GM12864 (cell line): ENCODE results near the gene WDFY2.

Experiments
- DNase-seq: peaks from one replicate; pipeline ENCODE4 v3.0.0-alpha.2; 2011; ENCODE audit warnings: low read depth
- H3K4me3 ChIP-seq: 2 replicates; pipeline ENCODE4 v1.5.1; 2011; ENCODE audit warnings: mild to moderate bottlenecking, low read depth, low read length, control low read depth
- TF ChIP-seq, protein P1 (sequence below): IDR thresholded peaks from 2 replicates; pipeline ENCODE4 v1.5.1; 2011; ENCODE audit warnings: low read depth, mild to moderate bottlenecking, moderate library complexity, low read length, control low read depth, inconsistent platforms; ENCODE audit errors: missing control alignments

Gene WDFY2

DNA sequence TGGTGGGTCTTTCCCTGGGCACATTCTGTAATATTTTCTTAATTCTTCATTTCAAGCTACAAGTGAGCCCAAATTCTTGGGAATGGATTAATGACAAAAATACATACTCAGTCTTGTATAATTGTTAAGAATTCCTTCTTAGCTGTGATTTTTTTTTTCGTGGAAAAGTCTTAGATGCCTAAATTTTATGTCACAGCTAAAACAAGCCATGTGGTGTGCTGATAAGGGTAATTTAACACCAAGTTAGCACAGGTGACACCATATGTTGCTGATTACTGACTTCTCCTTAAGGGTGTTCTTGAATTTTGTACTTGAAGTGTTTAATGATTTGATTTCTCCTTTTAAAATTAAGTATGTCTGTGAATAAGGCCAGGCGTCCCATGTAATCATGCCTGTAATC lies 29.3 kb downstream of the WDFY2 start:
- TF ChIP-seq, protein P1, sequence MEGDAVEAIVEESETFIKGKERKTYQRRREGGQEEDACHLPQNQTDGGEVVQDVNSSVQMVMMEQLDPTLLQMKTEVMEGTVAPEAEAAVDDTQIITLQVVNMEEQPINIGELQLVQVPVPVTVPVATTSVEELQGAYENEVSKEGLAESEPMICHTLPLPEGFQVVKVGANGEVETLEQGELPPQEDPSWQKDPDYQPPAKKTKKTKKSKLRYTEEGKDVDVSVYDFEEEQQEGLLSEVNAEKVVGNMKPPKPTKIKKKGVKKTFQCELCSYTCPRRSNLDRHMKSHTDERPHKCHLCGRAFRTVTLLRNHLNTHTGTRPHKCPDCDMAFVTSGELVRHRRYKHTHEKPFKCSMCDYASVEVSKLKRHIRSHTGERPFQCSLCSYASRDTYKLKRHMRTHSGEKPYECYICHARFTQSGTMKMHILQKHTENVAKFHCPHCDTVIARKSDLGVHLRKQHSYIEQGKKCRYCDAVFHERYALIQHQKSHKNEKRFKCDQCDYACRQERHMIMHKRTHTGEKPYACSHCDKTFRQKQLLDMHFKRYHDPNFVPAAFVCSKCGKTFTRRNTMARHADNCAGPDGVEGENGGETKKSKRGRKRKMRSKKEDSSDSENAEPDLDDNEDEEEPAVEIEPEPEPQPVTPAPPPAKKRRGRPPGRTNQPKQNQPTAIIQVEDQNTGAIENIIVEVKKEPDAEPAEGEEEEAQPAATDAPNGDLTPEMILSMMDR = no peak
- no peak overlapping the region for H3K4me3 ChIP-seq
- no peak for DNase-seq

DNA sequence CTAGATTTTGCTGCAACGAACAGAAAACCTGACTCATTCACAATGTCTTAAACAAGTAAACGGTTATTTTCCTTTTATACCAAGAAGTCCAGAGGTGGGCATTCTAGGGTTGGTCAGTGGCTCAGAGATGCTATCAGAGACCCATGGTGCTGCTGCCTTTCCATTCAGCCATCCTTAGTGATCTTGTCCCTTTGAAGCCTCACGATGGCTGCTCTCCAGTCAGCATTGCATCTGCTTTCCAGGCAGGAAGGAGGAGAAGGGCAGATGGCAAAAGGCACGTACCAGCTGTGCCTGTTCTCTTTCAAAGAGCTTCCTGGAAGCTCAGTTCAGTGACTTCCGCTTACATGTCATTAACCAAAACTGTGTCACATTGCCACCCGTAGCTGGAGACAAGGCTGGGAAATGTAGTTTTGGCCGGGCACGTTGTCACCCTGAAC lies 30.1 kb downstream of the WDFY2 start:
- TF ChIP-seq, protein P1 = no peak
- peak overlapping the region; percentile 56 for H3K4me3 ChIP-seq
- peak; percentile 8 for DNase-seq

GRCh38 chr13:51618626-51619025 lies 34.4 kb downstream of the WDFY2 start:
- no peak overlapping the region for H3K4me3 ChIP-seq
- DNase-seq = no peak
- TF ChIP-seq, protein P1 = no peak

GRCh38 chr13:51619614-51620013 lies 35.4 kb downstream of the WDFY2 start:
- H3K4me3 ChIP-seq = no peak overlapping the region
- TF ChIP-seq, protein P1 = no peak
- DNase-seq = no peak

- no peak overlapping the region for H3K4me3 ChIP-seq
- DNase-seq = no peak
- TF ChIP-seq, protein P1 = no peak
Measured at GRCh38 chr13:51620165-51620983, 36.1 kb downstream of the WDFY2 start.

GRCh38 chr13:51621602-51622001 lies 37.3 kb downstream of the WDFY2 start:
- TF ChIP-seq, protein P1 = no peak
- no peak for DNase-seq
- H3K4me3 ChIP-seq = no peak overlapping the region

DNA sequence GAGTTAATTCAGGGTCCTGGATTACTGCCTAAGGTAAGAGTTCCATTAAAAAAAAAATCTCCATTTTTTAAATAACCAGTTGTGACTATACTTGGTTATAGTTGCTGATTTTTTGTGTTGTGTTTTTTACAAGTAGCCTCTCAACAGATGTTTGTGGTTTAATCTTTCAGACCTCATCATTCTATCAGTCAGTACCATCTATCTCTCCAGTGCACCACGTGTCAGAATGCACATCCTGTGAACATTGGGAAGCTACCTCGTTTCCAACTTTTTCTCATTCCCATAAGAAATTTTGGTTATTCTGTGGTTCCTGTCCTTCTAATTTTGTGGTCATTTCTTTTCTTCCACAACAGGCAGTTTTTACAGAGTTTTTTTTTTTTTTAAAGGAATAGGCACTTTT lies 39.2 kb downstream of the WDFY2 start:
- no peak for DNase-seq
- H3K4me3 ChIP-seq = no peak overlapping the region
- TF ChIP-seq, protein P1 = no peak
